GM18861 (cell line): ENCODE measurements around the gene ANKRD24.
"Not testable (repeated sequence)": the region's sequence is repeated elsewhere in the genome, so short reads cannot be mapped to it uniquely, and the experiment has no call there.

Experiments
- ATAC-seq: cut with Tn5 transposase; IDR thresholded peaks from one replicate; pipeline ENCODE4 v1.9.1; 2021; ENCODE audit not compliant: unreplicated experiment

ANKRD24 gene

DNA sequence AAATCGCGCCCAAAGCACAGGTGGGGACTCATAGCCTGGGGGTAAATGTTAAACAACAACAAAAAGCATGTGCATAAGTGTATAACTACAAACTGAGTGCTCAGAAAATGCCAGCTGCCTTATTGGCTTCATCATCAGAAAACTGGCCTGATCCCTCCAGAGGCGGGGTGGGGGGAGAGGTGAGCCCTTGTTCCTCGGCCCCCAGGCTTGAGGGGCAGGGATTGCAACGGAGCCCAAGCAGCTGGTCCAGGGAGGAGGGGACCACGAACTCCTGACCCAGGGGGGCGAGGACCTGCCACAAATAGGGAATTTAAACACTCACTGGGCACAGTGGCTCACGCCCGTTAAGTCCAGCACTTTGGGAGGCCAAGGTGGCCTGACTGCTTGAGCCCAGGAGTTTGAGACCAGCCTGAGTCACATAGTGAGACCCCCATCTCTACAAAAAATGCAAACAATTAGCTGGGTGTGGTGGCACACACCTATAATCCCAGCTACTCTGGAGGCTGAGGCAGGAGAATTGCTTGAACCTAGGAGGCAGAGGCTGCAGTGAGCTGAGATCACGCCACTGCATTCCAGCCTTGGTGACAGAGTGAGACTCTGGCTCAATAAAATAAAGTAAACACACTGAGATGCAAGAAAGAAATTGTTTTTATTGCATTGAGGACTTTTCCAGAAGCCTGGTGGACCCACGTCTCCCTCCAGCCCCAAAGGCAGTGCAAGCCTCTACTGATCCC lies 8.8 kb upstream of the ANKRD24 start:
- ATAC-seq = no peak

DNA sequence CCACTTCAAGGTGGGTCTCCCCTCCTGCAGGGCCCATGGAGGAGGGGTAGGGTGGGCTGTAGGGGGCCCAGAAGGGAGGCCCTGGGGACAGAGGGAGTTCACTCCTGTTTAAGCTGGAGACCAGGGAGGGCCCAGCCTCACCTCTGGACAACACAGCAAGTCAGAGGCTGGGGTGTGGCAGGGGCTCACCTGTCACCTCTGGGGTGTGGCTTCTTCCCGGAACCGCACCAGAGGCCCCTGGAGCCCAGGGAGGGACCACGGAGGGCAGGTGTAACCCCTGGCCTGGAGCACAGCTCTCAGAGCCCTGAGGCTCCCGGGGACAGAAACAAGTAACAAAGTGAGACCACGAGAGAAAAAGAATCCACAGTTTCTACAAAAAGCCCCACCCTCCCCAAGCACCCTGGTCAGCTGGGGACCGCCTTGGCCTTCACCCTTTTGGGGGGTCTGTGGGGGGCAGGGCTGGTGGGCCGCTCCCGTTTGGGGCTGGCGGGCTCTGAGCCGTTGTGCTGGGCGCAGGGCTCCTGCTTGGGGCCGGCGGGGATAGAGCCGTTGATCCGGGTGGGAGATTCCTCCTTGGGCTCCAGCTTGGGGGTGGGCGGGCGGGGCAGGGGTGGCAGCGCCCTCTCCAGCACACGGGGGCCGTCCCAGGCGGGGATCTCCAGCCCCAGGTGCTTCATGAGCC lies 8.1 kb upstream of the ANKRD24 start:
- ATAC-seq = no peak

DNA sequence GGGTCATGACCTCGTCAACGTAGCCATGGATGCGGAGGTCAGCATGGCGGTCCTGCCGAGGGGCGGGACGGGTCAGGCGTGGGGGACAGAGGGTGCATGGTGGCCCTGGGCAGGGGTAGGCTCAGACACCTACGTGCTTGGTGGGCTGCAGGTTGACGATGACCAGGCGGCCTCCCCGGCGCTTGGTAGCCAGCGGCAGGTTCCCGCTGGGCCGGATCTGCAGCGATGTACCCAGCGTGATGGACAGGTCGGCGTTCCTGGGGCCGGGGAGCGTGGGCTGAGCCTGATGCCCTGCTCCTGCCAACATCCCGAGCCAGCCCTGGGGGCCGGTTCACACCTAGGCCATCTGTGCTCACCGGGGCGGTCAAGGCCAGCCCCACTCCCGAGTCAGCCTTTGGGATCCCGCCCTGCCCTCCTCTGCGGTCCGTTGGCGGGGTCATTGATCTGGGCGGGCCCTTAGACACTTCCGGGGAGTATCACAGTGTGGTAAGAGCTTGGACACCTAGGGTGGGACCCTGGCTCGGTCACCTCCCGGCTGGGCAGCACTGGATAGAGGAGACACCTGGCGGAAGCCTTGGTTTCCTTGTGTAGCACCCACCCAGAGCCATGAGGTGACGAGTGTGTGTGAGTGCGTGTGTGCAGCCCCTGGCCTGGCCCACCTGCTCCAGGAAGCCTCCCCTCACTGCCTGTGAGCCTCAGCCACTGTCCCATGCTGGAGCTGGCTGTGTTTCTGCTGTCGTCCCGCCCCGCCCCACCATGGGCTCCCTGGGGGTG lies 7.4 kb upstream of the ANKRD24 start:
- ATAC-seq = no peak

DNA sequence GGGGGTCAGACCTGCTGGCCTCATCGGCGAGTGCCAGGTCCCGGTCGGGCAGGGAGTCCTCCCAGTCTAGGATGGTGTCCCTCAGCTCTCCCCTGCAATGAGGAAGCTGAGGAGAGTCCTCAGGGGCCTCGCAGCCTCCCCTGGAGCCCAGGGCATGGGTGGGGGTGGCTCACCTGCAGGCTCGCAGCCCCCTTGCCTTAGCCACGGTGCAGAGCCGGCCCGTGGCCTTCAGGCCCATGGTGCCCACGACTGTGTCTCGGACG lies 6.9 kb upstream of the ANKRD24 start:
- ATAC-seq = no peak

DNA sequence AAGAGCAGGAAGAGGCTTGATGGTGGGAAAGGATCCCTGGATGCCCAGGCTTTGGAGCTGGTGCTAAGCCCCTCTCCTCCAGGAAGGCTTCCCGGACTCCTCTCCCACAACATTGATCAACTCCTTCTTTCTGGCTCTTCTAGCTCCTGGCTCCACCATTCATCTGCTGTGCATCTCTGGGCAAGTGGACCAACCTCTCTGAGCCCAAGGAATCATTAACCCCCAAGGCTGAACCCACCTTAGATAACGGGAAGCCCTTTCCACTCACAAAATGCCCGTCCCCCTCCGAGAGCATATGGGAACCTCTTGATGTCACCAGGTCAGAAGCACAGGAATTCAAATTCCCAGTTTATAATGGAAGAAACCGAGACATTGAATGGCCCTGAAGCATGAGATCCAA lies 5.3 kb upstream of the ANKRD24 start:
- ATAC-seq = no peak

DNA sequence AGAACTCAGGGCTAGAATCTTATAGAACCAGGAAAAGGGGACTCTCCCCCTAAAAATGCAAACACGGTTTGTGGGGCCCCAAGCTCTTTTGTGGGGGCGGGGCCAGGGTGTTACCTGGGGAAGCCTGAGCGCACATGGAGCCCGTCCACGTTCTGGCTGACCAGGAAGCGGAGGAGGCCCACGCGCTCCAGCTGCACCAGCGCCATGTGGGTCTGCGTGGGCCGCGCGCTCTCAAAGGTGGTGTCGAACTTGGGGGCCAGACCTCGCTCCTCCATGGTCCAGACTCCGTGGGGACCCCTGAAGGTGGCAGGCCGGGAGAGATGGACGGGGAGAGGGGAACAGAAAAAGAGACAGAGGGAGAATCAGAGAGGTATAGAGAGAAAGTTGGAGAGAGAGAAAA lies 3.5 kb upstream of the ANKRD24 start:
- no peak for ATAC-seq

DNA sequence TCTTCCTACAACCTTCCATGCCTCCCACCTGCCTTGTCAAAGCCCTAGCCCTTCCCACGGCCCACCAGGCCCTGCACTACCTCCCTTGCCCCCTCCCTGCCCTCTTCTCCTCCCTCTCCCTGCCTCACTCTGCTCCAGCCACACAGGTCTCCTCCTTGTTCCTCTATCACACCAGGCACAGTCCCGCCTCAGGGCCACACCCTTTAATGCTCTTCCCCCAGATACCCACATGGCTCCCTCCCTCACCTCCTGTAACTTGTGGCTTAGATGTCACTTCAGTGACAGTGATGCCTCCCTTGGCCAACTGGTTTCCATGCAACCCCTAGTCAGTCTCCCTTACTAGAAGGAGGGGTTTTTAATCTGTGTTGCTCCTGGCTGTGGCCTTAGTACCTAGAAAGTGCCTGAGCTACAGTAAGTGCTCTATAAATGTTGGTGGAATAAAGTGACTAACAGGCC lies 1.4 kb upstream of the ANKRD24 start:
- ATAC-seq = no peak

DNA sequence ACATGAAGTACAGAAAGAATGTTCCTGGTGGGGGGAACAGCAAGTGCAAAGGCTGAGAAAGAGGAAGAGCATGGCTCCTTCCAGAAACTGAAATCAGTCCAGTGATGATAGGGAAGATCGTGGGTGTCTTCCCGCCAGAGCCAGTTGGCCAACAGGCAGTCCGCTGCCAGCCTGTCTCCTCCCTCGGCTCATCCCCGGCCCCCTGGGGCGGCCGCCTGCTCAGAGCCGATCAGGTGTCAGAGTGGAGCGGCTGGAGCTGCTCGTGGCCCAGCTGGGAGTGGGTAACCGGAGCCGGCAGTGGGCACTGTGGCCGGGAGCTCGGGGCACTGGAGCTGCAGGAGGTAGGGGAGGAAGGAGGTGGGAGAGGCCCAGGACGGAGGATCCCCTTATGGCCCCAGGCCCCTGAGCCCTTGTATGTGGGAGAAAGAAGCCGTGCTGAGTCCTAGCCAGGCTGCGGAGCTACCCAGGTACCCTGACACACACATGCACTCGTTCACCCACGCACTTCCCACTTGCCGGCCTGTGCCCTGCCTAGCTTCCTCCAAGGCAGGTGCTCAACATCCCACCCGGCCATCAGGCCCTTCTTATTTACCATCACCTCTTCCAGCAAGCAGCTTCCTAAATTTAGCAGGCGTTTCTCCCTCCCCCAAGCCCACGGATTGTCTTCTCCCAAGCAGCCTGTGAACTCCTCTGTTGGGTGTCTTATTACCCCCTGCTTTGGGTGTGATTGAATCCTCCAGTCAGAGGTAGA lies 1.7 kb downstream of the ANKRD24 start:
- no peak for ATAC-seq

DNA sequence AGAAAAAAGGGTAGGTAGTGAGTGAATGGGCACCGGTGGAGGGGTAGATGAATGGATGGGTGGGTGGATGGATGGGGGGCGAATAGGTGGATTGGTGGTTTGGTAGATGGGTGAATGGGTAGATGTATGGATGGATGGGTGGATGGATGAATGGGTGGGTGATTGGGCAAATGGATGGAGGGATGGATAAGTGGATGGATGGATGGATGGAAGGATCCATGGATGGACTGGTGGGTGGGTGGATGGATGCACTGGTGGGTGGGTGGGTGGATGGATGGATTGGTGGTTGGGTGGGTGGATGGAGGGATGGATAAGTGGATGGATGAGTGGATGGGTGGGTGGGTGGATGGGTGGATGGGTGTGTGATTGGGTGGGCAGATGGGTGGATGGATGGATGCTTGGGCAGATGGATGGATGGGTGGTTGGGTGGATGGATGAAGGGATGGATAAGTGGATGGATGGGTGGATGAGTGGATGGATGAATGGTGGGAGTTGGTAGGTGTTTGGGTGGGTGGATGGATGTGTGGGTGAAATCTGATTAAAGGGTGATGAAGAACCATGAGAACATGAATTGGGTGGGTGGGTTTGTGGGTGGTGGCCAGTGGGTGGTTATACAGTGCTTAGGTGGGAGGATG lies 2.3 kb downstream of the ANKRD24 start:
- no peak for ATAC-seq

DNA sequence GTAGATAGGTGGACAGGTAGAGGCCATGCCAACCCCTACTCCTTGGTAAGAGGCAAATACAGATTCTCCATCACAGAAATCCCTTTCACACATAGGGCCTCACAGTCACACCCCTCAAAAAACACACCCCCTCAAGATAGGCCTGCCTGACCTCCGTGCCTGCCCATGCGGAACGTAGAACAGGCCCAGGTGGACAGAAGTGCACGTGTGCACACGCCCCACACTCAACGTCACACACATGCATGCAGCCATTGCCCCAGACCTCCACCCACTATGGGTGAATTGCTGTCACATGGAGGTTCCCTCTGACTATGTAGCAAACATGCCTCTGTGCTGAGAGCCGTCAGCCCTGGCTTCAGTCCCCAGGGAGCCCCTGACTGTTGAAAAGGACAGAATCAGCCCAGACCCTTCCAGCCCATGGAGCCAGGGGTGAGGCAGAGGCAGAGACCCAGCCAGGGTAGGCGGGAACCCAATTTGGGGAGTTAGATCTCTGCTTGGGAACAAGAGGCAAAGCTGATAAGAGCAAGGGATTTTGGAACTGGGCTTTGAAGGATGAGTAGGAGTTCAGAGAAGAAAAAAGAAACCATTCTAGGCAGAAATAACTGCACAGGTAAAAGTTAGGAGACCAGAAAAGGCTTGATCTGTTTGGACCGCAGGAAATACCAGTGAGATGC lies 3.1 kb downstream of the ANKRD24 start:
- no peak for ATAC-seq

DNA sequence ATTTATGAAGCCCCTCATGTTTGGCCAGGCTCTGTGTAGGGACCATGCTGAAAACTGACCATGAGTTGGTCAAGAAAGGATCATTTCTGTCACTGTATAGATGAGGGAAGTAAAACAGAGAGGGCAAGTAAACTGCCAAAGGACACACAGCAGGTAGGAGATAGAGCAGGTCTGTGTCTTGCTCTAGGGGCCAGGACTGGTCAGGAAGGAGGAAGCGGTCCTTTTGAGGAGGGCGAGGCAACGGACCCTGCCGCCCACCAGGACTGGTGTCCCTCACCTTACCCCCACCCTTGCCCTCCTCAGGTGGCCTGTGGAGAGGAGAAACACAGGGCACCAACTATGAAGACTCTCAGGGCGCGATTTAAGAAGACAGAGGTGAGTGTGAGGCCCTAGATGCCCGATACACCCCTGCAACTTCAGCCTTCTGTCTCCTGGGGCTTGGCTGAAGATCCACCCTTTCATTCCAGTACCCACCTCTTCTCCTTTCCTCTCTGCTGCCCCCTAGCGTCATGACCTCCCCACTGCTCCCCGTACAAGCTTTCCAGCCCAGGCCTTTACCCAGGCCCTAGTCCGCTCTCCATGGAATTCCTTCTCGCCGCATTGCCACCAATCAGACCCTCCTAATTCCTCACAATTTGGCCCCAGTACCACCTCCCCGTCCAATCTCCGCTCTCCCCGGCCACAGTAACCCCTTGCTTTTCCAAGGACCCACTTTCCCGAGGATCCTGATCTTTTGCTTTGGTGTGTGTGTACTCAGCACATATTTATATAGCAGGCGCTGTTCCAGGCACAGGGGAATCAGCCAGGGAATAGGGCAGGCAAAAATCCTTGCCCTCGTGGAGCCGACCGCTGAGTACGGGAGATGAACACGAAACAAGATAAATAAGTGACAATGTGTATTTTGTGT lies 3.9 kb downstream of the ANKRD24 start:
- no peak for ATAC-seq

DNA sequence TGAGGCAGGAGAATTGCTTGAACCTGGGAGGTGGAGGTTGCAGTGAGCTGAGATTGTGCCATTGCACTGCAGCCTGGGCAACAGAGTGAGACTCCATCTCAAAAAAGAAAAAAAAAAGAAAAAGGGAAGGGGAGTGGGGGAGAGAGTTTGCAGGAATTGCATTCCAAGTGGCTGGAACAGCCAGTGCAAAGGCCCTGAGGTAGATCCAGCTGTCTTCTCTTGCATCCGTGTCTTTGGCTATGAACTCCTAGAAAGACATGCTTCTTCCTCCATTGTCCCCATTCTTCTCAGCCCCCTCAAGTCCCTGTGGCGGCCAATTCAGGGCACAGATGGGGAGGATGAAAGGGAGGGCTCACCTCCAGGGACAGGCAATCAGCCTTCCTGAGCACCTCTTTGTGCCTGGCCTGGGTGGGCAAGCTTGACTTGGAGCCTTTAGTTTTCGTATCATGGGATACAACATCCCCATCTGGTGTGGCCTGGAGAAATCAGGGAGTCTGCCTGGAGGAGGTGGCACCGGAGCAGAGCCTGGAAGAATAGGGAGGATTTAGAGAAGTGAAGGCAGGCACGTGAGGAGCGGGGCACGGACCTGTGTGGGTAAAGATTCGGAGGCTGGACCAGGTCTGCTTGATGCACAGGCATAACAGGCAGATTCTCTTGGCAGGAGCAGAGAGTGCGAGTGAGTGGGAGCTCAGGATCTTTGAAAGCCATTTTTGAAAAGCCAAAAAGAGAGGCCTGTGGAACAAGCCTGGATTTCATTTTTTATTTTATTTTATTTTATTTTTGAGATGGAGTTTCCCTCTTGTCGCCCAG lies 5.0 kb downstream of the ANKRD24 start:
- ATAC-seq = no peak

DNA sequence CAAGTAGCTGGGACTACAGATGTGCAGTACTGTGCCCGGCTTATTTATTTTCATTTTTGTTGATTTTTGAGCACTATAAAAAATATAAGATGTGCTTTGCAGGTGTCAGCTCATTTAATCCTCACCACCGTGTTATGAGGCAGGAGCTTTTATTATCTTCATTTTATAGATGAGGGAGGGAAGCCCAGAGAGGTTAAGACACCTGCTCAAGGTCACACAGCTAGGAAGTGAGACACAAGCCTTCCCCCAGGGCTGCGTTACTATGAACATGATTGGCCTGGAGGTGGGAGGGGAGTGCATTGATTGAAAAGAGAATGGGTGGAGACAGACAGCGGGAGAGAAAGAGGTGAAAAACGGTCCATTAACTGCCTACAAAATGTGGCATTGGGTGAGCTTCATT lies 7.2 kb downstream of the ANKRD24 start:
- ATAC-seq = no peak

DNA sequence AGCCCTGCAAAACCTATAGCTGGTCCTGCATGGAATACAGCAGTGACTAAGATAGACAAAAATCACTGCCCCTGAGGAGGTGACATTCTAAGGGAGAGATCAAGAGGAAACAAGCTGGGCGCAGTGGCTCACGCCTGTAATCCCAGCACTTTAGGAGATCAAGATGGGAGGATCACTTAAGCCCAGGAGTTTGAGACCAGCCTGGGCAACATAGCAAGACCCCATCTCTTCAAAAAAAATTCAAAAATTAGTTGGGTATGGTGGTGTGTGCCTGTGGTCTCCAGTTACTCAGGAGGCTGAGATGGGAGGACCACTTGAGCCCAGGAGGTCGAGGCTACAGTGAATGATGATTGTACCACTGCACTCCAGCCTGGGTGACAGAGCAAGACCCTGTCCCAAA lies 10.0 kb downstream of the ANKRD24 start:
- not testable (repeated sequence) for ATAC-seq

DNA sequence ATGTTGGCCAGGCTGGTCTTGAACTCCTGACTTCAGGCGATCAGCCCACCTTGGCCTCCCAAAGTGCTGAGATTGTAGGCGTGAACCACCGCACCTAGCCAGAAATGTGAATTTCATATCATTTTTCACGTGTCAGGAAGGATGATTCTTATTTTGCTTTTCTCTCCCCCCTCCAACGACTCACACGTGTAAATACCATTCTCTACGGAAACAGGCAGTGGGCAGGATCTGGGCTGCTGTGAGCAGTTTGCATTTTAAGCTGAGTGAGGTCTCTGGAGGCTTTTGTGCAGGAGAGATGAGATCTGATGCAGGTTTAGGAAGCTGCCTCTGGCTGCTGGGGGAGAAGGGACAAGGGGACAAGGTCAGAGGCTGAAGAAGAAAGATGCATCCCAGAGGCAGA lies 11.9 kb downstream of the ANKRD24 start:
- ATAC-seq = no peak

DNA sequence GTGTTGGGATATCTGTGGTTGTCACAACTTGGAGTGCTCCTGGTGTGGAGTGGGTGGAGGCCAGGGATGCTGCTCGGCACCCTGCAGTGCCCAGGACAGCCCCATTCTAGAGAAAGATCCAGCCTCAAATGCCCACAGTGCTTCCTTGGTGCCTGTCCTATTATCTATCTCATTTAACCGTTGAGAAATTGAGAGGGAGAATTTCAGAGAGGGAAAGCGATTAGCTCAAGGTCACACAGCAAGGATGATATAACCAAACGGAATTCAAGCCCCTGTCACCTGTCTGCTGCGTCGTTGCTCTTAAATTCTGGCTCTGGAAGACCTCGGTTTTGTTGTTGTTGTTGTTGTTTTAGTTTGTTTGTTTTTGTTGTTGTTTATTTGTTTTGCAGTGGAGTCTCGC lies 13.5 kb downstream of the ANKRD24 start:
- no peak for ATAC-seq

DNA sequence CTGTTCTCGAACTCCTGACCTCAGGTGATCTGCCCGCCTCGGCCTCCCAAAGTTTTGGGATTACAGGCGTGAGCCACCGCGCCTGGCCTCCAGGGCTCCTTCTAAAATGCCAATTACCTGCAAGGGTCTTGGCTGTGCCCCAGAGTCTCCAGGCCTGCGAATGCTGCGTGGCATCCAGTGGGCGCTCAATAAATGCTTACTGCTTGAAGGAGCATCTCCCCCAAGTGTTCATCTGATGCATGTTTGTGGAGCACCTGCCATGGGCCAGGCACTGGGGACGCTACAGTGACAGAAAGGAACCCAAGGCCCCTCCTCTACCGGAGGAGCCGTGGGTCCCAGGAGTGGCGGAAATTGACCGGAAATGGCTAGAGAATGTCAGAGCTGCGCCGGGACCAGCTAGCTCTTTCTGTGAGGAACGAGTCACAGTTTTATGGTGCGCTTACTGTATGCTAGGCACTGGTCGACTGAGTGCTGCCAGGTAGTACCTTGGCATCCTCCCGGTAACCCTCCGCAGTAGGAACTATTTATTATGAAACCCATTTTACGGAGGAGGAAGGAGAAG lies 14.2 kb downstream of the ANKRD24 start:
- no peak for ATAC-seq

DNA sequence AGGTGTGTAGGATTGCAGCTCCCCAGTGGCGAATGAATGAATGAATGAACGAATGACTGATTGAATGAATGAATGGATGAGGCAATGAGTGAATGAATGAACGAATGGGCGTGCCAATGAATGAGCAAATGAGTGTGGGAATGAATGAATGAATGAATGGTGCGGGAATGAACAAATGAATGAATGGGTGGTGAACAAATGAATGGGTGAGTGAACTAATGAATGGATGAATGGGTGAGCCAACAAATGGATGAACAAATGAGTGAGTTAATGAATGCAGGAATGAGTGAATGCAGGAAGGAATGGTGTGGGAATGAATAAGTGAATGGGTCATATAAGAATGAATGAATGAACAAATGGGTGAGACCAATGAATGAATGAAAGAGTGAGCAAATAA lies 14.7 kb downstream of the ANKRD24 start:
- ATAC-seq = no peak
